ENCODE measurements around the gene SLC13A3.

The SLC13A3 gene

DNA sequence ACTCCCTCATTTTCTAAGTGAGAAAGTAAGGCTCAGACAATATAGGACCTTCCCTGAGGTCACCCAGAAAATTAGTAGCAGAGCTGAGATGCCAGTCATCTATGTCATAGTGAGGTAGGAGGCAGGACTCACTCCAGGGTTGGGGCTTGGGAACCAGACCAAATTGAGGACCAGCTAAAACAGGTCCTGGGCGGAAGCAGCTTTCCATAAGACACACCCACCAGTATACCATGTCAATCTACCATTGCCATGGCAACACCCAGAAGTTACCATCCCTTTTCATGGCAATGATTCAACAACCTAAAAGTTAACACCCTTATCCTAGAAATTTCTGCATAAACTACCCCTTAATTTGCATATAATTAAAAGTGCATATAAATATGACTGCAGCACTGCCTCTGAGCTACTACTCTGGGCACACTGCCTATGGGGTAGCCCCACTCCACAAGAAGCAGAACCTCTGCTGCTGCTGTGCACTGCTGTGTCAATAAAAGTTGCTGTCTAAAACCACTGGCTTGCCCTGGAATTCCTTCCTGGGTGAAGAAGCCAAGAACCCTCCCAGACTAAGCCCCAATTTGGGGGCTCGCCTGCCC is 70.5 kb downstream of the SLC13A3 start:
- H3K4me3 ChIP-seq = no peak overlapping the region
- H3K27ac ChIP-seq = no peak overlapping the region
- no peak overlapping the region for H3K9ac ChIP-seq (ENCODE audit: insufficient read length)
- H3K36me3 ChIP-seq (ENCODE audit: insufficient read depth, low read length) = no peaks in the 10 kb centered on the region
- TF ChIP-seq POLR2AphosphoS5 (IDR thresholded peaks at IDR 0.05; ENCODE audit: borderline replicate concordance, low read depth, low read length) (no peak), EZH2 (IDR thresholded peaks at IDR 0.05) (no peak), FOXP2 (optimal IDR thresholded peaks at IDR 0.05; ENCODE audit: control extremely low read depth, extremely low read length, insufficient read depth) (no peak)
- no peak for DNase-seq (ENCODE audit: low read depth, low spot score)
- H3K9me3 ChIP-seq (ENCODE audit: low read depth, low read length) = no peaks in the 10 kb centered on the region

DNA sequence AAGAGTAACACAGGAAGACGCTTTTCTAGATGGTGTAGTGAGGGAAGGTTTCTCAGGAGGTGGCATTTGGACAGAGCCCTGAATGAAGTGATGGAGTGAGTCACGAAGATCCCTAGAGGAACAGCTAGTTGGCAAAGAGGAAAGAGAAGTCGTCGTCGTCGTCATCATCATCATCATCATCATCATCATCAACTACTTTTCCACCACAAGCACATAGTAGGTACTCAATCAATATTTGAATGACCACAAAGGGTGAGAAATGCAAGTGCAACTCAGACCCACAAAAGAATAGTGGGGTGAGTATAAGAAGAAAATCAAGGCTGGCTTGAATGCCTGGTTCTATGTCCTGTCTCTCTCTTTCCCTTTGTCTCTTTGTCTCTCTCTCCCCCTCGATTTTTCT is 72.5 kb downstream of the SLC13A3 start:
- Histone ChIP-seq H3K4me3 (no peak overlapping the region), H3K27ac (no peak overlapping the region), H3K9ac (ENCODE audit: insufficient read length) (no peak overlapping the region), H3K9me3 (ENCODE audit: low read depth, low read length) (no peaks in the 10 kb centered on the region), H3K36me3 (ENCODE audit: insufficient read depth, low read length) (no peaks in the 10 kb centered on the region)
- TF ChIP-seq EZH2 (IDR thresholded peaks at IDR 0.05) = no peak
- no peak for TF ChIP-seq FOXP2 (optimal IDR thresholded peaks at IDR 0.05; ENCODE audit: control extremely low read depth, extremely low read length, insufficient read depth)
- no peak for TF ChIP-seq POLR2AphosphoS5 (IDR thresholded peaks at IDR 0.05; ENCODE audit: borderline replicate concordance, low read depth, low read length)
- DNase-seq (ENCODE audit: low read depth, low spot score) = no peak

DNA sequence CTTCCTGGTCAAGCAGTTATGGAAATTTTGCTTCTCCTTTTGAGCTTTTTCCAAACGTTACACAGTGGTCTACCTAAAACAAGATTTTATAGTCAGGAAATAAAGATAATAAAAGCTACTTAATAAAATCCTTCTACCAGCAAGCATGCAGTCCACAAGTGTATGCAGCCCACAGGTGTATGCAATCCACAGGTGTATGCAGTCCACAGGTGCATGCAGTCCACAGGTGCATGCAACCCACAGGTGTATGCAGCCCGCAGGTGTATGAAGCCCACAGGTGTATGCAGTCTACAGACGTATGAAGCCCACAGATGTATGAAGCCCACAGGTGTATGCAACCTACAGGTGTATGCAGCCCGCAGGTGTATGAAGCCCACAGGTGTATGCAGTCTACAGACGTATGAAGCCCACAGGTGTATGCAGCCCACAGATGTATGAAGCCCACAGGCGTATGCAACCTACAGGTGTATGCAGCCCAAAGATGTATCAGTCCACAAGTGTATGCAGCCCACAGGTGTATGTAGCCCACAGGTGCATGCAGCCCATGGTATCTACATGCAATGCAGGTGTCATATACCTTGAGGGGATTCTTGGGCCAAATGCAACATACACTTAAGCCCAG is 74.4 kb downstream of the SLC13A3 start:
- Histone ChIP-seq H3K9ac (ENCODE audit: insufficient read length) (no peak overlapping the region), H3K4me3 (no peak overlapping the region), H3K36me3 (ENCODE audit: insufficient read depth, low read length) (no peaks in the 10 kb centered on the region), H3K9me3 (ENCODE audit: low read depth, low read length) (no peaks in the 10 kb centered on the region), H3K27ac (no peak overlapping the region)
- TF ChIP-seq FOXP2 (optimal IDR thresholded peaks at IDR 0.05; ENCODE audit: control extremely low read depth, extremely low read length, insufficient read depth) = no peak
- no peak for TF ChIP-seq POLR2AphosphoS5 (IDR thresholded peaks at IDR 0.05; ENCODE audit: borderline replicate concordance, low read depth, low read length)
- TF ChIP-seq EZH2 (IDR thresholded peaks at IDR 0.05) = no peak
- DNase-seq (ENCODE audit: low read depth, low spot score) = no peak

DNA sequence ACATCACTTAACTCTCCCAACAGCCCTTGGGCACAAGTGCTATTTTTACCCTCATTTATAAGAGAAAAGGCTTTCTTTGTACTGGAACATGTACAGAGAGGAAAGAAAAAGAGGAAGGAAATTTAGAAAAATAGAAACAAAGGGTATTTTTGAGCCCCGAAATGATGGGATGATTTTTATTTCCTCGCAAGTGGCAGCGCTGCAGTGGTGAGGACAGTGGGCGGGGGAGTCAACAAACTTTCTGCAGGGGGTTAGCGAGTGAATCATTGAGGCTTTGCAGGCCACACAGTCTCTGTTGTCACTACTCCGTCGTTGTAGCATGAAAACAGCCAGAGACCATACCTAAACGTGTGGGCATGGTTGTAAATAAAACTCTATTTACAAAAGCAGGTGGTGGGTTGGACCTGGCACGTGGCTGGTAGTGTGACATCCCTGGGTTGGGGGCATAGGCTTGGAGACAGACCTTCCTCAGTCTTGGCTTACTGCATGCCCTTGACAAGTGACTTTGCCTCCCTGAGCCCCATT is 75.3 kb downstream of the SLC13A3 start:
- TF ChIP-seq EZH2 (IDR thresholded peaks at IDR 0.05) (no peak), POLR2AphosphoS5 (IDR thresholded peaks at IDR 0.05; ENCODE audit: borderline replicate concordance, low read depth, low read length) (no peak), FOXP2 (optimal IDR thresholded peaks at IDR 0.05; ENCODE audit: control extremely low read depth, extremely low read length, insufficient read depth) (no peak)
- H3K4me3 ChIP-seq = no peak overlapping the region
- H3K9ac ChIP-seq (ENCODE audit: insufficient read length) = no peak overlapping the region
- H3K9me3 ChIP-seq (ENCODE audit: low read depth, low read length) = no peaks in the 10 kb centered on the region
- H3K27ac ChIP-seq = no peak overlapping the region
- DNase-seq (ENCODE audit: low read depth, low spot score) = no peak
- H3K36me3 ChIP-seq (ENCODE audit: insufficient read depth, low read length) = no peaks in the 10 kb centered on the region

DNA sequence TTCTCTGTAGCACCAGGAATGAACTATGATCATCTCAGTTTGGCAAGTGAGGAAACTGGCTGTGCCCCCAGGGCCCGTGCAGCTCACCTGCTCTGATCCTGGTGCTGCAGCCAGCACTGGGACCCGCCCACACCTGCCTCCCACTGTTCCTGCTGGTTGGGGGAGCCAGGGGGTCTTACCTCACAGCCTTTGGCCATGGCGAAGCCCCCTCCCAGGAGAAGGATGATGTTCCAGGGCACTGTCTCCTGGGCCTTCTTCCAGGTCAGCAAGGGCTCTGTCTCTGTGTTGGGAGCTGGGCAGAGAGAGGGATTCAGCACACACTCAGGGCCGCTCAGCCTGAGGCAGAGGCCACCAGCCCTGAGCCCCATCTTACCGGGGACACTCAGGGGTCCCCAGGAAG is 75.9 kb downstream of the SLC13A3 start:
- DNase-seq (ENCODE audit: low read depth, low spot score) = no peak
- no peak overlapping the region for H3K27ac ChIP-seq
- H3K9me3 ChIP-seq (ENCODE audit: low read depth, low read length) = no peaks in the 10 kb centered on the region
- no peak overlapping the region for H3K9ac ChIP-seq (ENCODE audit: insufficient read length)
- H3K4me3 ChIP-seq = no peak overlapping the region
- TF ChIP-seq EZH2 (IDR thresholded peaks at IDR 0.05) = no peak
- no peak for TF ChIP-seq POLR2AphosphoS5 (IDR thresholded peaks at IDR 0.05; ENCODE audit: borderline replicate concordance, low read depth, low read length)
- TF ChIP-seq FOXP2 (optimal IDR thresholded peaks at IDR 0.05; ENCODE audit: control extremely low read depth, extremely low read length, insufficient read depth) = no peak
- H3K36me3 ChIP-seq (ENCODE audit: insufficient read depth, low read length) = no peaks in the 10 kb centered on the region

DNA sequence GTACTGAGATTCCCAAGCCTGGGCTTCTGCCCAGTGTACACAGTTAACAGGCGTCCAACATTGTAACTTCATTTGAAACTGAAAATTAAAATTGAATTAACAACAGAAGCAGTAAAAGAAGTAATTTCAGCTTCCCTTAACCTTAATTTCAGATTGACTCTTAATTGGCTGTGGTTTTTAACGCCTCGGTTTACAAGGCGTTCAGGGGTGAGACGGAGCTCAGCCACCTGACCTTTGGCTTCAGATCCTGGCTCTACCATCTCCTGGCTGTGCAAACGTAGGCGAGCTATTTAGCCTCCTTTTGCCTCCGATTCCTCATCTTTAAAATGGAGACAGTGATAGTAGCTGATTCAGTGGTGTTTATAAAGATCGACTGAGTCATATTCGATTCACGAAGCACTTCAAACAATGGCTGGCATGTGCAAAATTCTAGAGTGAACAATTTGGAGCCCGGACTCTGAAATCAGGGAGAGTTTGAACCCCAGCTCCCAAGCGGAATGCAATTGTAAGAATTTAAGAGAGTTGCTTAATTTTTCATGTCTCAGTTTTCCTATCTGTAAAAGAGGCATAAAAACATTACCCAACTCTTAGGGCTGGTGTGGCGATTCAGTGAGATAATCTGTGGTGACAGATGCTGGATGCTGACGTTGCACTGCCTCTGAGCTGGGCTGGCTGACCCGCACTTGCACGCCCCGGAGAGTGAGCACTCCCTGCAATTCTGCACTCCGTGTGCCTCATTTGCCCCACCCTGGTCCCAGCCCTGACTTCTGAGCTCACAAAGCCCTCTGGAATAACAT is 77.3 kb downstream of the SLC13A3 start:
- TF ChIP-seq EZH2 (IDR thresholded peaks at IDR 0.05) (no peak), FOXP2 (optimal IDR thresholded peaks at IDR 0.05; ENCODE audit: control extremely low read depth, extremely low read length, insufficient read depth) (no peak), POLR2AphosphoS5 (IDR thresholded peaks at IDR 0.05; ENCODE audit: borderline replicate concordance, low read depth, low read length) (no peak)
- Histone ChIP-seq H3K36me3 (ENCODE audit: insufficient read depth, low read length) (no peaks in the 10 kb centered on the region), H3K9me3 (ENCODE audit: low read depth, low read length) (no peaks in the 10 kb centered on the region), H3K27ac (no peak overlapping the region), H3K9ac (ENCODE audit: insufficient read length) (no peak overlapping the region), H3K4me3 (no peak overlapping the region)
- DNase-seq (ENCODE audit: low read depth, low spot score) = no peak

DNA sequence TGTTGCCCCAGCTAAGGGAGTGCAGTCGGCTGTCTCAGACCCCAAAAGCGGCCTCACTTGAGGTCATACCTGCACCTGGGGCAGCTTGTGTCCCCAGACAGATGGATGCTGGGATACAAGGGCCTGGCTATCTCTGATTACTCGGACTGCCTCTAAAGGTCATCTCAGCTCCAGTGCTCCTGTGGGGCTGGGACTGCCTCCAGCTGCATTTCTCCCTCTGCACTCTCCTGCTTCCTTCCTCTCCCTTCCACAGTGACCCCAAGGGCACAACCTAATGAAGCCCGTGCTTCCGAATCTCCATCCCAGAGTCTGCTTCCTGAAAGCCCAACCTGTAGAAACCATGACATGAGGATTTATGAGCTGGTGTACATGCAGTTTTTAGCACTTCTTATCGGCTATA is 78.0 kb downstream of the SLC13A3 start:
- Histone ChIP-seq H3K4me3 (no peak overlapping the region), H3K27ac (no peak overlapping the region), H3K9me3 (ENCODE audit: low read depth, low read length) (no peaks in the 10 kb centered on the region), H3K9ac (ENCODE audit: insufficient read length) (no peak overlapping the region), H3K36me3 (ENCODE audit: insufficient read depth, low read length) (no peaks in the 10 kb centered on the region)
- TF ChIP-seq EZH2 (IDR thresholded peaks at IDR 0.05) = no peak
- no peak for TF ChIP-seq POLR2AphosphoS5 (IDR thresholded peaks at IDR 0.05; ENCODE audit: borderline replicate concordance, low read depth, low read length)
- TF ChIP-seq FOXP2 (optimal IDR thresholded peaks at IDR 0.05; ENCODE audit: control extremely low read depth, extremely low read length, insufficient read depth) = no peak
- DNase-seq (ENCODE audit: low read depth, low spot score) = no peak

DNA sequence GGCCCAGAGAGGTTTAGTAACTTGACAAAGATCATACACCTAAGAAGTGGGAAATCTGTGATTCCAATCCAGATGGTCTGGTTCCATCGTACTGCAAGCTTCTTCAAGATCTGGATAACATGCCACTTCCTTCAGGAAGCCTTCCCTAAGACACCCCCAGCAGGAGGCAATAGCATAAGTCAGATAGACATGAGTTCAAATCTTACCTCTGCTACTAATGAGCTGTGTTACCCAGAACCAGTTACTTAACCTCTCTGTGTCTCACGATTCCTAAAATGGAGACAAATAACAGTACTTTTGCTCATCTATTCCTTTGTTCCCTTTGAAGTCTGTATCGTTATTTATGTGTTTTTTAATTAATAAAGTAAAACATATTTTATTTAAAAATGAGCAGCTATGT is 78.5 kb downstream of the SLC13A3 start:
- Histone ChIP-seq H3K9ac (ENCODE audit: insufficient read length) (no peak overlapping the region), H3K27ac (no peak overlapping the region), H3K9me3 (ENCODE audit: low read depth, low read length) (no peaks in the 10 kb centered on the region), H3K4me3 (no peak overlapping the region), H3K36me3 (ENCODE audit: insufficient read depth, low read length) (no peaks in the 10 kb centered on the region)
- no peak for DNase-seq (ENCODE audit: low read depth, low spot score)
- no peak for TF ChIP-seq POLR2AphosphoS5 (IDR thresholded peaks at IDR 0.05; ENCODE audit: borderline replicate concordance, low read depth, low read length)
- TF ChIP-seq EZH2 (IDR thresholded peaks at IDR 0.05) = no peak
- no peak for TF ChIP-seq FOXP2 (optimal IDR thresholded peaks at IDR 0.05; ENCODE audit: control extremely low read depth, extremely low read length, insufficient read depth)

All from SK-N-MC (cell line).